Stimulated activated effector memory CD8-positive, alpha-beta T cell treated with anti-CD3 and anti-CD28 coated beads, Interleukin-12 subunit alpha, Interleukin-12 subunit beta, amount 100 ng/mL, for 72 hours (primary cell): ENCODE data around the gene COL19A1.

Source experiments
- ATAC-seq: fragments of 150-1000 bp; cut with Tn5 transposase; 2 replicates; pipeline ENCODE4 v1.10.0; 2021
- DNase-seq, 2 donors: peaks; one replicate each; pipeline ENCODE4 v3.0.0; 2021 to 2022; ENCODE audit warnings: low spot score in 2 of 2
- H3K27ac Mint-ChIP-seq: one replicate; pipeline ENCODE4 v1.8.0; 2022; ENCODE audit warnings: mild to moderate bottlenecking, mixed read lengths
- H3K36me3 Mint-ChIP-seq: one replicate; pipeline ENCODE4 v1.8.0; 2022; ENCODE audit warnings: mild to moderate bottlenecking, mixed read lengths
- H3K4me1 Mint-ChIP-seq: one replicate; pipeline ENCODE4 v1.8.0; 2022; ENCODE audit warnings: mixed read lengths
- H3K4me3 Mint-ChIP-seq: one replicate; pipeline ENCODE4 v1.8.0; 2022; ENCODE audit warnings: mild to moderate bottlenecking, mixed read lengths
- H3K9me3 Mint-ChIP-seq: one replicate; pipeline ENCODE4 v1.8.0; 2022; ENCODE audit warnings: mixed read lengths

Gene COL19A1

DNA sequence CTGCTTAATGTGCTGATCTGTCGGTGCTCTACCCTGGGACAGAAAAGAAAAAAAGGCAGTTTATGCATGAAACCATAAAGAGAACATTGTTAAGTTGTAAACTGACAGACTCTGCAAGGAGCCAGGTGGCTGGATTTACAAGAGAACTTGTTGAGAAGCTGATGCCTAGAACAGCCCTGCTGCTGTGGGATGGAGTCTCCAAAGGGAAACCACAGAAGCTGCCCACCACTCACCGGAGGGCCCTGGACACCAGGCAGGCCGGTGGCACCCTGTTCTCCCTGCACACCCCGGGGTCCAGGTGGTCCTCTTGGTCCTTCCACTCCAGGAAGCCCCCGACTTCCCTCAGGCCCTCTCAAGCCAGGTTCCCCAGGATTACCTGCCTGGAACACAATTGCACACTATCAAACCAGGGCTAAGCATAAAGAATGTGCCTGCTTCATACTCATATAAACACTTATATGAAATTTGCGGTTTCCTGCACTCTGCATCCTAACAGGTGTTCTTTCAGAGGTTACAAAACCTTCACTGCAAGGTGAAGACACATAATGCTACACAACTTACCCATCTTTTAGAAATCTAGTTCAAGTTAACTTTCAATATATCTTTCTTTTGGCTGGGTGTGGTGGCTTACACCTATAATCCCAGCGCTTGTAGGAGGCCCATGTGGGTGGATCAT, 368.3 kb downstream of the COL19A1 start:
- DNase-seq: no peak
- Mint-ChIP-seq H3K27ac (no peak overlapping the region), H3K36me3 (no peaks in the 10 kb centered on the region), H3K9me3 (no peaks in the 10 kb centered on the region), H3K4me3 (no peak overlapping the region), H3K4me1 (no peaks in the 10 kb centered on the region)
- ATAC-seq: peak; percentile 39

- H3K27ac Mint-ChIP-seq: no peak overlapping the region
- ATAC-seq: no peak
- no peak for DNase-seq
These were observed 370.0 kb downstream of the COL19A1 start for GRCh38 chr6:70236343-70236742.

GRCh38 chr6:70241031-70241430, 374.7 kb downstream of the COL19A1 start:
- no peaks in the 10 kb centered on the region for H3K4me1 Mint-ChIP-seq
- no peak for DNase-seq
- ATAC-seq: no peak
- H3K36me3 Mint-ChIP-seq: no peaks in the 10 kb centered on the region
- H3K4me3 Mint-ChIP-seq: no peak overlapping the region
- H3K27ac Mint-ChIP-seq: no peak overlapping the region
- H3K9me3 Mint-ChIP-seq: no peaks in the 10 kb centered on the region

More at GRCh38 chr6:70236343-70236742, 370.0 kb downstream of the COL19A1 start:
- Mint-ChIP-seq H3K36me3 (no peaks in the 10 kb centered on the region), H3K9me3 (no peaks in the 10 kb centered on the region), H3K4me1 (no peaks in the 10 kb centered on the region), H3K4me3 (no peak overlapping the region)

GRCh38 chr6:70241991-70242420, 375.6 kb downstream of the COL19A1 start:
- ATAC-seq (no peak), DNase-seq (no peak)
- H3K36me3 Mint-ChIP-seq: no peaks in the 10 kb centered on the region
- no peaks in the 10 kb centered on the region for H3K4me1 Mint-ChIP-seq
- H3K27ac Mint-ChIP-seq: no peak overlapping the region
- no peaks in the 10 kb centered on the region for H3K9me3 Mint-ChIP-seq
- no peak overlapping the region for H3K4me3 Mint-ChIP-seq

GRCh38 chr6:70246118-70246517, 379.8 kb downstream of the COL19A1 start:
- ATAC-seq (no peak), DNase-seq (no peak)
- Mint-ChIP-seq H3K36me3 (no peaks in the 10 kb centered on the region), H3K4me1 (no peaks in the 10 kb centered on the region), H3K4me3 (no peak overlapping the region), H3K9me3 (no peaks in the 10 kb centered on the region), H3K27ac (no peak overlapping the region)

GRCh38 chr6:70252604-70253003, 386.2 kb downstream of the COL19A1 start:
- no peaks in the 10 kb centered on the region for H3K36me3 Mint-ChIP-seq
- no peak for ATAC-seq
- H3K27ac Mint-ChIP-seq: no peak overlapping the region
- no peak overlapping the region for H3K4me3 Mint-ChIP-seq
- DNase-seq: no peak
- no peaks in the 10 kb centered on the region for H3K4me1 Mint-ChIP-seq
- no peaks in the 10 kb centered on the region for H3K9me3 Mint-ChIP-seq

DNA sequence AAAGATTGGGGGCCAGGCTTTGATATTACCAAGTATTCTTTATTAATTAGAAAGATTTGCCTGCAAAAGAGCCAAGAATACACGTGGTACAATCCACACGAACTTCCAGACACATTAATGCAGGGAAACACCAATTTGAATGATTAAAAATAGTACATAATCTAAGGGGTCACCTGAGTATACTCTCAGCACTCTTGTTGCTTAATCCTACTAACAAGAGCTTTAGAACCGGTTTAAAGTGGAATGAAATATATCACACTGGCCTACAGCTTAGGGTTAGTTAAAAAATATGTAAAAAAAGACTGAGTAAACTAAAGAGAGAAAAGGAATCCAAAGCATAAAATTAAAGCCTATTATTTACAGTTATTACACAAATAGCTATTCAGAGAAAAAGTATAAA, 387.6 kb downstream of the COL19A1 start:
- no peak for DNase-seq
- H3K9me3 Mint-ChIP-seq: no peaks in the 10 kb centered on the region
- no peaks in the 10 kb centered on the region for H3K4me1 Mint-ChIP-seq
- no peaks in the 10 kb centered on the region for H3K36me3 Mint-ChIP-seq
- ATAC-seq: no peak
- H3K27ac Mint-ChIP-seq: no peak overlapping the region
- H3K4me3 Mint-ChIP-seq: no peak overlapping the region

DNA sequence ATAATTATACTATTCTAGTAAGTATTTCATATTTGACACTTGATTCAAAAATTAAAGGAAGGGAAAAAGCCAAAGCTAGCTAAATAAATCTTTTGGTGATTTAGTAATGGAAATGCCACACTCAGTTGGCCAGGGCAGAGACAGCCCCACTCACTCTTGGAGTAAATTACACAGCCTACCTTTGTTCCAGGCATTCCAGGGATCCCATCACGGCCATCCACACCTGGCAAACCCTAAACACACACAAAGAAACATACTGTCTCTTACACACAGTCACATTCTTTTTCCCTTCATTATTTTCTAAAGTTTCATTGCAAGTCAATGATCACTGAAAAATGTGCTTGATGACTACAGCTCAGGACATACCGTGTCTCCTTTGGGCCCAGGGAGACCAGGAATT, 388.4 kb downstream of the COL19A1 start:
- H3K4me1 Mint-ChIP-seq: no peaks in the 10 kb centered on the region
- ATAC-seq (no peak), DNase-seq (no peak)
- H3K9me3 Mint-ChIP-seq: no peaks in the 10 kb centered on the region
- no peaks in the 10 kb centered on the region for H3K36me3 Mint-ChIP-seq
- H3K27ac Mint-ChIP-seq: no peak overlapping the region
- no peak overlapping the region for H3K4me3 Mint-ChIP-seq

DNA sequence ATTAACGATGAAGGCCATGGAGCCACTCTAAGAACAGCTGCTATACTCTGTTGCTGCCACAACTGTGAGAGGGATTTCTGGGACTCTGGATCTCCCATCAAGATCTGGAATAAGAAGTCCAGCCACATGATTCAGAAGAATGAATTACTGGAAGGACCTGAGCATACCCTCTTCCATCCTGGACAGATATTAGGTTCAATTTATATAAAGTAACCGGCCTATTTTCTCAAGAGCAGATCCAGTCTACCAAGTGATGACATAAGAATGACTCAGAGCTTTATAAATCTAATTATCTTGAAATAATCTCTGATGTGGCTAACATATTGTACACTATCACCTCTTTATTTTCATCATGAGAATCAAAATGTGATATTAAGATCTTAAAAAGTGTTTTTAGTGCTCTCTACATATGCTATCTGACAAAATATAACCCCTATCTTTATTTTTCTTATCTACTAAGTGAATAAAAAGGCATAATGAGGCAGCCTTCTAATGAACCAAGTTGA, 391.5 kb downstream of the COL19A1 start:
- ATAC-seq (no peak), DNase-seq (no peak)
- no peaks in the 10 kb centered on the region for H3K4me1 Mint-ChIP-seq
- H3K9me3 Mint-ChIP-seq: no peaks in the 10 kb centered on the region
- no peak overlapping the region for H3K27ac Mint-ChIP-seq
- no peak overlapping the region for H3K4me3 Mint-ChIP-seq
- no peaks in the 10 kb centered on the region for H3K36me3 Mint-ChIP-seq

GRCh38 chr6:70258483-70258882, 392.1 kb downstream of the COL19A1 start:
- H3K4me3 Mint-ChIP-seq: no peak overlapping the region
- no peaks in the 10 kb centered on the region for H3K36me3 Mint-ChIP-seq
- no peaks in the 10 kb centered on the region for H3K4me1 Mint-ChIP-seq
- ATAC-seq (no peak), DNase-seq (no peak)
- H3K9me3 Mint-ChIP-seq: no peaks in the 10 kb centered on the region
- H3K27ac Mint-ChIP-seq: no peak overlapping the region
